Right renal cortex interstitium (tissue), 3 donors: ENCODE data around the gene DNAJC27. TPM values are rescaled to one million over a fixed set of nuclear protein-coding genes. Genes with fewer than 3 reads are reported as not detected.

Source experiments
- DNase-seq, 3 donors: peaks; one replicate each; pipeline ENCODE4 v3.0.0-alpha.2; 2013; ENCODE audit warnings: low read depth in 3 of 3, low spot score in 2 of 3
- polyA plus RNA-seq, 3 donors: library from polyadenylated mRNA; unstranded; fragments of 120-200 nt; gene quantifications; one replicate each; pipeline ENCODE4 v1.2.1, GENCODE V29; 2013; ENCODE audit not compliant: insufficient read length in 3 of 3

DNAJC27 gene
- polyA plus RNA-seq, 3 donors: 7.1 to 10.5 (median 10.0) TPM

DNA sequence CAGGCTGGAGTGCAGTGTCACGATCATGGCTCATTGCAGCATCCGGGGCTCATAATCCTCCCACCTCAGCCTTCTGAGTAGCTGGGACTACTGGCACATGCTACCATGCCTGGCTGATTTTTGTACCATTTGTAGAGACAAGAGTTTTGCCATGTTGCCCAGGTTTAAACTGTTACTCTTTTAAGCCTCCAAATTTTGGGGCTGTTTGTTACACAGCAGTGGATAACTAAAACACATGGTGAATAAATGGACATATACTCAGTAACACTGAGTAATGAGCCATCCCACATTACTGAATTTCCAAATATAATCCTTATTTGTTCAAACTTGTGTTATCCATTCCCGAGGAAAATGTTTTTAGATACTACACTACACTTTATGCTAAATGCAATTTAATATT lies 61.5 kb downstream of the DNAJC27 start:
- DNase-seq: no peak

DNA sequence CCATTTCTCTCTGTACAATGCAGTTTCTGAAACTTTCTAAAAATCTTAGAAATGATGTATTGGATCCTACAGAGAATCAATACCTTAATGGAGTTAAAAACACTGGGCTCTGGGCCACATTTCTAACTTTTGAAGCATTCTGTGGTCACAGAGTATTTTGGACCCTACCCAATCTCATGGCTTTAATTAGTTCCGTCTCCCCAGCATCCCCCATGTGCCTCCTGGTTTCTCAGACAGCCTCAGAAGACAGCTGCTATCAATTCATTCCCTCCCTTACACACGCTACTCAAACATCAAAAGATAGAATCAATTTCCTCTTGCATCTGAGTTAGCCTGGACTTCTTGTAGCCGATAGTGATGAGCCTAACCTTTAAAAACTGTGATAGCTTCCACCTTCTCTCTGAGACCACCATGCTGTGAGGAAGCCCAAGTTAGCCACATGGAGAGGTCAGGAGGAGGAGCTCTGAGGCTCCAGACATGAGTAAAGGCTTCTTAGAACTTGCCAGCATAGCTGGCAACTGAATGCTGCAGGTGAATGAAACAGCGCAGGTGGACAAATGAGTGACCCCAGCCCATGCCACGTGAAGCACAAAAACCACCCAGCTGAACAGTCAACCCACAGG lies 62.1 kb downstream of the DNAJC27 start:
- DNase-seq: no peak

DNA sequence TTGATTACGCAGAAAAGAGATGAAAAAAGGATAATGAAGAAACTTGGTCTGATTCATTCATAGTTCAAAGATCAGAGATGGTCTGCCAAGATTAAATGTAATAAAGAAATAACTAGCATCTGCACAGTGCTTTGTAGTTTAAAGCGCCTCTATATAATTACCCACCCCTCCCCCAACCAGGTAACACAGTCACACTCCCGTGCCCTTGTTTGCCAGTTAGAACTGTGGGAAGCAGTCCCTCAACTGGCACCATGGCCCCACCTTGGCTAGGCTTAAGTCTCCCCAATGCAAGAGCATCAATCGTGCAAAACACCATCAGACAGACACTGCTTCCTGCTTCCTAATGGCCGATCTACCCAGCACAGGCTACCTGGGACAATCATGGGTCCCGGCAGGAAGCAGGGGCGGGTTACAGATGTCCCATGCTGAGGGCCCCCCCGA lies 63.3 kb downstream of the DNAJC27 start:
- DNase-seq: no peak

DNA sequence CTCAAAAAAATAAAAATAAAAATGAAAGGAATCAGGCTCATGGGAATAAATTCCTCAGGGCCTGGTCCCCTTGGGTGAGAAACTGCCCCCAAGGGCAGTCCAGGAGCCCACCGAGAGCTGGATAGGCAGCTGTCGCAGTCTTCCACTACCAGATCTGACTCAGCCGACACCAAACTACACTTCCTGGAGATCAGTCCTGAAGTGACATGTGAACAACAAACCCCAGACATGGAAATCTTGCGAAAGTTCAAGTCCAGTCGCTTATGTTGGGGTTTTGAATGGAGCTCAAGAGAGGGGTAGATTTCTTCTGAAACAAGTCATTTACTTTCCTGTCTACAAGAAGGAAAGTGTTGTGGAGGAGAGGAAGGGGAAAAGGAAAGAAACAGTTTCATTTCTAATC lies 64.6 kb downstream of the DNAJC27 start:
- no peak for DNase-seq

DNA sequence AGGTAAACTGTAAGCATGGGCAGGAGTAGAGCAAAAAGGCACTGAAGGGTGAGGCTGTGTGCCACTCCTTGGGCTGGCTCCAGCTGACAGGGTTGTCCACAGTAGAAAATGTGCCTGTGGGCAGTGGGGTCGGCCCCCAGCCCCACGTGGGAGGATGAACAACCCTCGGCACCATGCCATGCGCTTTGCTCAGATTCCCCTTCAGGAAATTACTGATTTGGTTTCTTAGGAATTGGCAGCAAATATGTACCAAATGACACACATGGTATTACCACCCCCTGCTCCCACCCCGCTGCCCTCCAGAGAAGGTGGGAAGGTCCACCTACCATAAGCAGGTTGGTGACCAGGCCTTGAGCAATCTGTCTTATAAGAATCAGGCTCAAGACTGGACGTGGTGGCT lies 65.3 kb downstream of the DNAJC27 start:
- DNase-seq: no peak

DNA sequence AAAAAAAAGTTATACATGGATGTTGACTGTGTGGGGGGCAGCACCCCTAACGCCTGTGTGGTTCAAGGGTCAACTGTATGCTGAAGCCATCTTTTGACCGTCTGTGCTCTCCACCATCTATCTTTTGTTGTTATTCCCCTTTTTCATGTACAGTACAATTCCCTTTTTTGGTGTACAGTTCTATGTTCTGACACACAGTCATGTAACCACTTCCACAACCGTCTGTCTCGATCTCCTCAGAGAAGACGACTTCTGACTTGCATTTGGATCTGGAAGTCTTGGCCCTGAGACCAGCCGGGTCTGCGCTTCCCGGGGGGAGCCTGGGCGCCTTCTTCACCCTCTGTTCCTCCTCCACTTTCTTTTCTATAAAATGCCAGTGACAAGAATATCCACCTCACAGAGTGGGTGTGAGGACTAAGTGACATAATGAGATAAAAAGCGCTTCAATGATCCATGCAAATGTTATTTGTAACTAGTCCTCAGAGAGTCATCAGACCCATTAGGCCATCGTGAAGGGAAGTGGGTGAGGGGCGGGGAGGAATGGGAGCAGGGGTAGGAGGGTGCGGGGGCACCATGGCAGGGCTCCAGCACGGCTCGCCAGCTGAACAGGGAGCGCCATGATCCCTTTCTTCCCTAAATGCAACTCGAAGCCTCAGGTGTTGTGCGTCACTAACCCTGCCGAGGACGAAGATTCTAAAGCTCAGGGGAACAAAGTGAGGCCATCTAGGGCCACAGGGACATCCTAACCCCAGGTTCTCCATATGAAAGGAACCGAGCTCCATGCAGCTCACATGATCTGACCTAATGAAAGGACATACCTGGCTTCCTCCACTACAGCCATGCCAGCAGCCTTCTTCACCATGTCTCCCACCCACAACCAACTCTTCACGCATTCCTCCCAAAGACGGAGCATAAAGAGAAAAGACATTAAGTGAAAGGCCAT lies 68.3 kb downstream of the DNAJC27 start:
- DNase-seq: no peak

DNA sequence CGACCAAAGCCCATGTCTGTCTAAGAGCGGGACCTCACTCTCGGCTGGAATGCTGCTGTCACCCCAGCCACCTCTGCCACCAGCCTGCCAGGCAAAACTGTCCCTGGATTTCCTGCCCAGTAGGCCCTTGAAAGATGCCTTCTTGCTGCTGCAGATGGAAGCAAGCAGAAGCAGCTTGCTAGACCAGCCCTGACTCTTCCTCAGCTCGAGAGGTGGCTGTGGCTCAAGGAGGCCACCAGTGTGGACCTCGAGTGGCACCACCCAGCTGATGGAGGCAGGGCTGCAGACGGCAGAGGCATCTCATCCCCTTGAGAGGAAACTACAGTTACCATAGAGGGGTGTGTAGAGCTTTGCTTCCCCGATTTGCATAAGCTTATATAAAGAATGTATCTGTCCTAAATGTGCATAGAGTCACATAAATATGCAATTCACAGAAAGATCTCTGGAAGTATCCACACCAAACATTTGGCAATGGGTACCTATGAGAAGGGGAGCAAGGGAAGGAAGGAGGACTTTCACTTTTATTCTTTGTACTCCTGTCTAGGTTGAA lies 72.3 kb downstream of the DNAJC27 start:
- no peak for DNase-seq

DNA sequence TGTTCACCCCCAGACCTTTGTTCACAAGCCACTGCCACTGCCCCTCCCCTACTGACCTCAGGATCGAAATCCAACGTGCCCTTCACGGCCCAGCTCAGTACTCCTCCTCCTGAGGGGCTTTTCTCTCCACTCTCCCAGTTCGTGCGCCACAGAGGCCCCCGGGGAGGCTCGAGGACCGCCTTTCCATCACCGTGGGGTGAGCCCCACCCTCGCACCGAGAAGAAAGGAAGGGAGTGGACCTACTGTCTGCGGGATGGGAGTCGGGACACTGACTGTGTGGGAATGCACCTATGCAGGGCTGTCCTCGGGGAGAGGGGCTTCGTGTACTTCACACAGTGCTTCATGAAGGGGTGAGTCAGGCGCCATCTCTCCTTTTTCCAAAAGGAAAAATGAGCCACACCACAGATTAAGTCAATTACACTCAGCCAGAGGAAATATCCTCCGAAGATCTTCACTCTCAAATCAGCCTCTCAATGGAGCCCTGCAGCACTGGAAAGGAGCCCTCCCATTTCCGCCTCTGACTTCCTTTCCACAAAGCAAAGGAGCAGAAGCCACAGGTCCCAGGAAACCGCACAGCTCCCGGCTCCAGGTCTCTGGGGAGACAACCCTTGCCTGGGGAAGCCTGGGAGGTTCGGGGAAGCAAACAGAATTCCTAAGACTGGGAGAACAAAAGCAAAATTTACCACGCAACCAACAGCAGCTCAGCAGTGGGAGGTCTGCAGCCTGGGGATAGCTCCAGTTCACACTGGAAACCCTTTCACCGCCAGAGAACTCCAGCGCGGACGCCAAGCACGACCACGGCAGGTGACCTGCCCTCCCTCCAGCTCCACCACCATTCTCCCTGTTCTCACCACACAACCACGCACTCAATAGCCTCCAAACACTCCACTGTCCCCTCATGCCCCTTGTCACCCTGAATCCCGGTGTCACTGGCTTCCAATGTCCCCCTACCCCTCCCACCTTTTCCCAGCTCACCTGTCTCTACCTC lies 73.3 kb downstream of the DNAJC27 start:
- no peak for DNase-seq

DNA sequence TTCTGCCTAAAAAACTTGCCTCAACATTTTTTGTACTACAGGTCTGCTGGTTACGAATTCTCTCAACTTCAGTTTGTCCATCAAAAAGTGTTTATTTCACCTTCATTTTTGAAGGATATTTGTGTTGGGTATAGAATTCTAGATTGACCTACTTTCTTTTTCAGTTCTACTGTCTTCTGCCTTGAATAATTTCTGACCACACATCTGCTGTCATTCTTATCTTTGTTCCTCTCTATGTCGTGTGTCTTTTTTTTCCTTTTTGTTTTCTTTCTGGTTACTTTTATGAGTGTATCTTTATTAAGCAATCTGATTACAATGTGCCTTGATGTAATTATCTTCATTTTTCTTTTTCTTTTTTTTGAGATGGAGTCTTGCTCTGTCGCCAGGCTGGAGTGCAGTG lies 77.0 kb downstream of the DNAJC27 start:
- DNase-seq: no peak

DNA sequence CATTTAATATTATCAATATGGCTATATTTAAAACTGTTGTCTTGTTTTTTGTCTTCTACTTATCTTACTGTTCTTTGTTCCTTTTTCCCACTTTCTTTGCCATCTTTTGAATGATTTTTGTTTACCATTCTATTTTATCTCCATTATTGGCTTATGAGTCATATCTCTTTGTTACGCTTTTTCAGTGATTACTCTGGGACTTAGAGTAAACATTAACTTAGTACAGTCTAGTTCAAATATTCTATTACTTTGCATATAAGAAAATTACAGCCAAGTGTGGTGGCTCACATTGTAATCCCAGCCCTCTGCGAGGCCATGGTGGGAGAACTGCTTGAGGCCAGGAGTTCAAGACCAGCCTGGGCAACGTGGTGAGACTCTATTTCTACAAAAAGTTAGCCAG lies 77.8 kb downstream of the DNAJC27 start:
- no peak for DNase-seq

Other genes starting within 250 kb of the DNAJC27 start
- gene PTRHD1, start 178.6 kb downstream of the DNAJC27 start, polyA plus RNA-seq: 10 to 100 TPM; 34.9 to 44.4 (median 42.9) TPM
- 10 to 100 TPM; 19.9 to 21.6 (median 20.7) TPM for gene CENPO, start 178.5 kb downstream of the DNAJC27 start, polyA plus RNA-seq
- 10 to 100 TPM; 22.8 to 25.4 (median 24.3) TPM for gene ADCY3, start 51.7 kb downstream of the DNAJC27 start, polyA plus RNA-seq
- 1 to 10 TPM; 5.2 to 6.2 (median 5.7) TPM for gene EFR3B, start 70.1 kb upstream of the DNAJC27 start, polyA plus RNA-seq
- gene POMC, start 196.6 kb upstream of the DNAJC27 start, polyA plus RNA-seq: 1 to 10 TPM; 5.0 to 5.8 (median 5.7) TPM